Measurements from ENCODE around the gene ELL2. TPM values are rescaled to one million over a fixed set of nuclear protein-coding genes. Genes with fewer than 3 reads are reported as not detected.

The ELL2 gene
- total RNA-seq, 2 donors from 2014 or later, result 26.9 to 38.2 TPM

- no peaks in the 10 kb centered on the region for H3K9me3 ChIP-seq
- no peak for DNase-seq
- no peaks in the 10 kb centered on the region for H3K4me1 ChIP-seq
- H3K4me3 ChIP-seq, result no peak overlapping the region
- intact Hi-C loops (cut with DNase I), result no loop called here
- H3K9ac ChIP-seq (ENCODE audit: low read depth in 2 of 2, low read length in 2 of 2), result no peak overlapping the region
- H3K27me3 ChIP-seq, result no peaks in the 10 kb centered on the region
- TF ChIP-seq CTCF (IDR thresholded peaks at IDR 0.05), result no peak
- H3K36me3 ChIP-seq, result no peaks in the 10 kb centered on the region
- H3K27ac ChIP-seq, result no peak overlapping the region
These were observed 20.6 kb downstream of the ELL2 start for GRCh38 chr5:95940758-95941682.

DNA sequence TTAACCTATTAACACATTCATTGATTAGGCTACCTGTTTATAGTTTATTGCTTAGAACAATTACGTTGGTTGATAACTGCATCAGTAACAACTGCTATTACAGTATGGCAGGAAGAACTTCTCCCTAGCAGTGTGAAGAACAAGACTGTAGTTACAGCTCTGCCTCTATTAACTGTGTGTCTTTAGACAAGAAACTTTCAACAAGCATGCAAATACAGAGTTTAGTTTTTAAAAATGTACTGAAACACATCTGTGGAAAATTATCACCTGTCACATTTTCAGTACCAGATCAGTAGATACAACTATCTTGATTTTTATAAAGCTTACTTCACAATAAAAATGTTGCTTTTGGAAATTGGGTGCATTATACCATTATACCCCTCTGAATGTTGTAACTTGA is 22.2 kb downstream of the ELL2 start:
- DNase-seq, result no peak
- H3K36me3 ChIP-seq, result no peaks in the 10 kb centered on the region
- TF ChIP-seq CTCF (IDR thresholded peaks at IDR 0.05), result no peak
- no peaks in the 10 kb centered on the region for H3K4me1 ChIP-seq
- H3K4me3 ChIP-seq, result no peak overlapping the region
- no peak overlapping the region for H3K9ac ChIP-seq (ENCODE audit: low read depth in 2 of 2, low read length in 2 of 2)
- intact Hi-C loops (cut with DNase I), result no loop called here
- H3K27me3 ChIP-seq, result no peaks in the 10 kb centered on the region
- H3K27ac ChIP-seq, result no peak overlapping the region
- H3K9me3 ChIP-seq, result no peaks in the 10 kb centered on the region

- TF ChIP-seq CTCF (IDR thresholded peaks at IDR 0.05), result no peak
- DNase-seq, result no peak
- intact Hi-C loops (cut with DNase I), result no loop called here
- H3K27me3 ChIP-seq, result no peaks in the 10 kb centered on the region
- H3K4me1 ChIP-seq, result no peaks in the 10 kb centered on the region
- no peaks in the 10 kb centered on the region for H3K9me3 ChIP-seq
- no peaks in the 10 kb centered on the region for H3K36me3 ChIP-seq
- H3K4me3 ChIP-seq, result no peak overlapping the region
- no peak overlapping the region for H3K27ac ChIP-seq
- H3K9ac ChIP-seq (ENCODE audit: low read depth in 2 of 2, low read length in 2 of 2), result no peak overlapping the region
These were observed 22.9 kb downstream of the ELL2 start for GRCh38 chr5:95938766-95939165.

DNA sequence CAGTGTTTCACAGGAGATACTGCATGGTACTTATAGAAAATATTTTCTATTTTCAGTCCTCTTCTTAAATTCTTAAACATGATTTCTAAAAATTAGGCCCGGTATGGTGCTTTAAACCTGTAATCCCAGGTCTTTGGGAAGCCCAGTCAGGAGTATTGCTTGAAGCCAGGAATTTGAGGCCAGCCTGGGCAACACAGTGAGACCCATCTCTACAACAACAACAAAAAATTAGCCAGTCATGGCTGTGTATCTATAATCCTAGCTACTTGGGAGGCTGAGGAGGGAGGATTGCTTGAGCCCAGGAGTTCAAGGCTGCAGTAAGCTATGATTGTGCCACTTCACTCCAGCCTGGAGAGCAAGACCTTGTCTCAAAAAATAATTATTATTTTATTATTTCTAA is 23.3 kb downstream of the ELL2 start:
- no peaks in the 10 kb centered on the region for H3K9me3 ChIP-seq
- H3K4me1 ChIP-seq, result no peaks in the 10 kb centered on the region
- intact Hi-C loops (cut with DNase I), result no loop called here
- H3K4me3 ChIP-seq, result no peak overlapping the region
- H3K27ac ChIP-seq, result no peak overlapping the region
- no peaks in the 10 kb centered on the region for H3K27me3 ChIP-seq
- no peak for DNase-seq
- no peak overlapping the region for H3K9ac ChIP-seq (ENCODE audit: low read depth in 2 of 2, low read length in 2 of 2)
- no peaks in the 10 kb centered on the region for H3K36me3 ChIP-seq
- TF ChIP-seq CTCF (IDR thresholded peaks at IDR 0.05), result no peak

DNA sequence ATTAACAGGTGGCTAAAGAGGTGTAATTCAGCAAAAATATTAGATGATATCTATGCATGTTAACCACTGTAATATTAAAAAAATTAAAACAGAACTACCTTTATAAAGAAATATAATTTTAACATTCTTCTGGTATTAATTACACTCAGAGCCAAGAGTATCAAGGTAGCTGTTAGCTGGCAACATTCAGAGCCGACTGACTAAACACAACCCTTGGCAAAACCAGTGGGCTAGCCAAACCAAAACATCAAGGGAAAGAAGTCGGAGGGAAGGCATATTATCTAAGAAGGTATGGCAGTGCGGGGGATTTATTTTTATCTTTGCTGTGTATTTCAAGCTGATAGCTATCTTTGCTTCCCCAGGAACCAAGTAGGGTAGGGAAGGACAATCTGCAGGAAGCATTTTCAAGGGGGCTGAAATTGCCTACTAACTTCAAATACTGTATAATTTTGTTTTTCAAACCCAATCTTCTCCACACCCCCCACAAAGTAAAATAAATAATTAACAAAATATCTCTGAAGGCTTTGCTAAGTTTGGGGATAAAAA is 24.0 kb downstream of the ELL2 start:
- no peaks in the 10 kb centered on the region for H3K4me1 ChIP-seq
- no peak overlapping the region for H3K27ac ChIP-seq
- DNase-seq, result no peak

More for the DNA sequence above, 24.0 kb downstream of the ELL2 start:
- H3K9me3 ChIP-seq, result no peaks in the 10 kb centered on the region
- no peaks in the 10 kb centered on the region for H3K36me3 ChIP-seq
- no peaks in the 10 kb centered on the region for H3K27me3 ChIP-seq
- H3K9ac ChIP-seq (ENCODE audit: low read depth in 2 of 2, low read length in 2 of 2), result no peak overlapping the region
- H3K4me3 ChIP-seq, result no peak overlapping the region
- intact Hi-C loops (cut with DNase I), result no loop called here
- no peak for TF ChIP-seq CTCF (IDR thresholded peaks at IDR 0.05)
